ENCODE measurements around the gene STPG4. TPM values are rescaled to one million over a fixed set of nuclear protein-coding genes. Genes with fewer than 3 reads are reported as not detected.

Gene STPG4
- total RNA-seq, 1 experiment from 2014 or later = 0.13 TPM

DNA sequence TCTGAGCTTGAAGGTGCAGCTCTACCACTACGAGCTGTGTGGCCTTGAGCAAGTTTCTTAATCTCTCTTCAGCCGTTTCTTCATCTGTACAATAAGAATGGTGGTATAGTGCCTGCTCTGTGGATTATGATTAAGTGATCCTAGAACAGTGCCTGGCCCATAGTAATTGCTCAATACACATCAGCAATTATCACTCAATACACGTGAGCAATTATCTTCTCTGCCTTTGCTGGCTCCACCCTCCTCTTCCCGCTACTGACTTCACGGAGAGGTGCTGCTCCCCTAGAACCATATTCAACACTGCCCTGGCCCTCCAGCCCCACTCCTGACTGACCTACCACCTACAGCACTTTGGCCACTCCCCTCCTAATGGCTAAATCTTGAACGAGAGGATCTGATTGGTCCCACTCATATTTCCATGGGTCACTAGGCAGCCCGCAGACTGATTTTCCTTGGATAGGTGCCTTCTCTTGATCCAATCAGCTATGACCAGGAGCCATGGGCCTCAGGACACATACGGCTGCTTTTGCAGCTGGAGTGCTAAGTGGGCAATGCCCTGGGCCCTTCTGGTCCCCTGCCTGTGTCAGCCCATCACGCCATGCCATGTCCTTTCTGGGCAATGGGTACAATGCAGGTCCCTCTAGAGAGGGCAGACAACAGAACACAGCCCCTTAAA is 77.5 kb downstream of the STPG4 start:
- Histone ChIP-seq H2BK20ac (ENCODE audit: low read depth, low read length, poor library complexity, severe bottlenecking) (no peak overlapping the region), H3K14ac (ENCODE audit: insufficient read depth, low read length) (no peak overlapping the region), H3K4ac (ENCODE audit: low read depth, low read length) (no peak overlapping the region), H3K79me1 (ENCODE audit: insufficient read depth, low read depth, low read length, poor library complexity, severe bottlenecking) (no peaks in the 10 kb centered on the region), H4K5ac (ENCODE audit: insufficient read length, low read depth, low read length) (no peak overlapping the region), H3K18ac (ENCODE audit: insufficient read length, low read depth, low read length) (no peak overlapping the region), H4K20me1 (ENCODE audit: control insufficient read depth, insufficient read depth, insufficient read length) (no peaks in the 10 kb centered on the region), H2BK5ac (ENCODE audit: insufficient read length, low read length) (no peak overlapping the region), H3K27ac (ENCODE audit: insufficient read length, low read depth, low read length) (no peak overlapping the region), H4K91ac (ENCODE audit: insufficient read length, low read depth, low read length) (no peak overlapping the region), H3K4me2 (ENCODE audit: insufficient read depth, insufficient read length, low read length) (no peak overlapping the region), H3K27me3 (ENCODE audit: insufficient read depth, low read length) (no peaks in the 10 kb centered on the region), H2BK12ac (ENCODE audit: insufficient read length, low read depth, low read length) (no peak overlapping the region), H4K8ac (replicated peaks; ENCODE audit: insufficient read length, low read depth, low read length) (no peak overlapping the region), H2BK15ac (ENCODE audit: low read depth, low read length) (no peak overlapping the region), H3K79me2 (ENCODE audit: insufficient read depth, low read length) (no peaks in the 10 kb centered on the region), H2AFZ (ENCODE audit: low read length) (no peak overlapping the region), H3K23ac (ENCODE audit: insufficient read length, low read depth, low read length) (no peak overlapping the region), H2BK120ac (ENCODE audit: low read depth, low read length, poor library complexity, severe bottlenecking) (no peak overlapping the region), H3K56ac (ENCODE audit: insufficient read length, low read depth, low read length) (no peak overlapping the region), H3T11ph (ENCODE audit: low read length) (no peak overlapping the region), H2AK5ac (ENCODE audit: insufficient read length, low read length) (no peak overlapping the region), H3K23me2 (ENCODE audit: insufficient read length, low read depth, low read length, poor library complexity, severe bottlenecking) (no peaks in the 10 kb centered on the region), H3K9me3 (ENCODE audit: control insufficient read depth, low read depth, low read length) (no peaks in the 10 kb centered on the region), H3K4me1 (ENCODE audit: insufficient read depth, low read length) (peaks cover 16% of the 10 kb centered on the region; the same call in 1 of the 2 replicates), H3K9ac (ENCODE audit: extremely low read depth, insufficient read length, low read length) (no peak overlapping the region)
- Mint-ChIP-seq H3K36me3 (ENCODE audit: insufficient read depth in 1 of 3, low read depth in 3 of 3) (peaks cover 0 to 3% (median 0%) of the 10 kb centered on the region in 3 experiments; a peak in 1 of 7 replicates), H3K9me3 (no peaks in the 10 kb centered on the region), H3K4me1 (peaks cover 43 to 55% of the 10 kb centered on the region in 2 experiments), H3K27me3 (ENCODE audit: low read depth) (no peaks in the 10 kb centered on the region; the same call in 1 of the 2 replicates), H3K27ac (peak overlapping the region in 1 of 3 experiments; percentile 21; a peak in 2 of 7 replicates), H3K4me3 (no peak overlapping the region)
- DNase-seq = no peak
- WGBS (ENCODE audit: extremely low coverage, insufficient read length, low lambda C conversion rate) = no CpG with 5 or more reads among the region's 9 CpGs
- TF ChIP-seq, protein P1, sequence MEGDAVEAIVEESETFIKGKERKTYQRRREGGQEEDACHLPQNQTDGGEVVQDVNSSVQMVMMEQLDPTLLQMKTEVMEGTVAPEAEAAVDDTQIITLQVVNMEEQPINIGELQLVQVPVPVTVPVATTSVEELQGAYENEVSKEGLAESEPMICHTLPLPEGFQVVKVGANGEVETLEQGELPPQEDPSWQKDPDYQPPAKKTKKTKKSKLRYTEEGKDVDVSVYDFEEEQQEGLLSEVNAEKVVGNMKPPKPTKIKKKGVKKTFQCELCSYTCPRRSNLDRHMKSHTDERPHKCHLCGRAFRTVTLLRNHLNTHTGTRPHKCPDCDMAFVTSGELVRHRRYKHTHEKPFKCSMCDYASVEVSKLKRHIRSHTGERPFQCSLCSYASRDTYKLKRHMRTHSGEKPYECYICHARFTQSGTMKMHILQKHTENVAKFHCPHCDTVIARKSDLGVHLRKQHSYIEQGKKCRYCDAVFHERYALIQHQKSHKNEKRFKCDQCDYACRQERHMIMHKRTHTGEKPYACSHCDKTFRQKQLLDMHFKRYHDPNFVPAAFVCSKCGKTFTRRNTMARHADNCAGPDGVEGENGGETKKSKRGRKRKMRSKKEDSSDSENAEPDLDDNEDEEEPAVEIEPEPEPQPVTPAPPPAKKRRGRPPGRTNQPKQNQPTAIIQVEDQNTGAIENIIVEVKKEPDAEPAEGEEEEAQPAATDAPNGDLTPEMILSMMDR (conservative IDR thresholded peaks at IDR 0.05) = no peak
